SHP77 treated with DMSO at 0.1 percent for 48 hours (cell line): ENCODE results near the gene ALPK1.

Experiments used
- DNase-seq: peaks from one replicate; lab custom pipeline; 2025; lab: John Stamatoyannopoulos, UW

The ALPK1 gene

DNA sequence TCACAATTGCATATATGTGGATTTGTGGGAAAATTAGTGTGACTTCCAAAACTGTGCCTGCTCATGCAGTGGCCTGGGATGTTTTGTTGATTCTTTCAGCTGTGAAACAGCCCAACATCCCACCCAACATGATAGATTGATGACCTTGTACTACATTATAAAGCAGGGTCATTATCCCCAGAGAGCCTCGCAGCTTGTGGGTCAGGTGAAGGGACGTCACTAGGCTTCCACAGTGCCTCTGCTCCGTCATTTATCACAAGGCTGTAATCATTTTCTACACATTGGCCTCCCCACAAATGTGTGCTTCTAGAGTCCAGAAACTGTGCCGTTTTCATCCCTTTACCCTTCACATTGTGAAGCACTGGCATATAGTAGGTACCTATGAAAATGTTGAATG is 31.6 kb downstream of the ALPK1 start:
- no peak for DNase-seq

DNA sequence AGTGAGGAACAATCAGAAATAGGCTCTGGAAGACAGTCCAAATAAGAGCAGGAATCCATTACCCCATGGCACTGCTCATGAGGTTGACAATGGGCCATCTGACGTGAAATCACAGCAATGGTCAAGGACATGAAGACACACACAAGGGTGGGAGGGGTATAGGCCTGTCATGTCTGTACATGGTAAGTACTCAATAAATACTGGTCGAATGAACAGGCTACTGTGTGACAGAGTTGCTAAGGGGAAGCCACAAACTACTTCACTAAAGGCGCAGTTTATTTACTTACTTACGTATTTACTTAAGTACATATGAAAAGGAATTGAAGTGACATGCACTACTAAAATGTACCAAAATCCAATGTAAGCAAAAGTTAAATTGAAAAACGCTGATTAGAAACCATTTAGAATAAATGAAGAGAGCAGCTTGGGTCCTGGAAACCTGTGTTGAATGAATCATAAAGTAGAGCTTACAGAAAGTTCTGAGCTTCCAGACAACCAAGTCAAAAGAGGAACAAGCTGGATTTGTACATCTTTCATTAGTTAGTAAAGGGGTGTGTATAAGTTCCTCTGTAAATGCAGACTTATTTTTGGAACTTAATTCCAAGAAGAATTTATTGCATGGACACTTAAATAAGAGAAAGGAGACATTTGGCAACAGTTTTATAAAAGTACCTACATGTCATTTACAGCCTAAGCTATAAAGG is 32.7 kb downstream of the ALPK1 start:
- DNase-seq = no peak

DNA sequence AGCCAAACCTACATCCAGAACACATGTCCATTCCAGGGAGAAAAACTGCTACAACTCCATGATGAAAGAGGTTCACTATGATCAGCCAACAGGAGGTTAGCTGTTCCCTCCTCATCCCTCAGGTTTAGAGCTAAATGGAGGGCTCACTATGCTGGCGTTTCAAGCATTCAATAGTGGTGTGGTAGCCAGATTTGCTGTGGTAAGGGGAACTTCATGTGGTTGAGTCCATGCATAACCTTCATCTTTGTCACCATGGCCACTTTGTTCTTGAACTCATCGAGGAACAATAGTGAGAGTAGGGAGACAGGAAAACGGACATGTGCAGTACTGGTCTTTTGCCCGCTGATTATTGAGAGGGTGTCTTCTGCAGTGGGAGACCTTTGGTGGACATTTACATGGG is 33.8 kb downstream of the ALPK1 start:
- no peak for DNase-seq

DNA sequence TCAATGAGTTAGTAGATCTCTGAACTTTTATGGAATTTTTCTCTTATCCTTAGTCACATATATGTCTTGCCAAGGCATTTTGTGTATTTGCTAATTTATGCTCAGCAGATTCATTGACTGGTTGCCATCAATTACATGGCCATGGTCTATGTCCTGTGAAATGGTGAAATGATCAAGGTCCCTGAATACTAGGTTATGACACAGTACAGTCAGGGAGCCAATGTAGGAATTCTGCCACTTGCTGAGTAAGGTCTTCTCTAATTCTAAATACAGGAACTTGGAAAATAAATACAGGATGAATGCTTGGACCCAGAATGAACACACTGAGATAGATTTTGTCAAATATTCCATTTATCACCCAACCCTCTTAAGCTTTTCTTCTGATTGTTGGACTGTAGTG is 35.2 kb downstream of the ALPK1 start:
- DNase-seq = no peak

DNA sequence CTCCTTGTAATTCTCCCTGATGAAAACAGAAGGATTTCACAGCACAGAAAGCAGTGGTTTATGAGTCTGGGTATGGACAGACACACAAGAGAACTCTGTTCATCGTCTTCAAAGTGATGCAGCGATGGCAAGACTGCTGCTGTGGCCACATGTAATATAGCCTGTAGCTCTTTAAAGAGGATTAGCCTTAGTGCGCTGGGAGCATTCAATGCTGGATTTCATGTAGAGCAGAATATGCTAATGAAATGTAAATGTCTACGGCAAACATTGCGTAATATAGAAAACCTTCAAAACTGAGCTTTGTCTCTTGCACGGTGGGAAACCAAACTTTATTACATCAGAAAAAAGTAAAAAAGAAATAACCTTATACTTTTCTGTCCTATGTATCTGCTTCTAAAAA is 42.9 kb downstream of the ALPK1 start:
- no peak for DNase-seq

DNA sequence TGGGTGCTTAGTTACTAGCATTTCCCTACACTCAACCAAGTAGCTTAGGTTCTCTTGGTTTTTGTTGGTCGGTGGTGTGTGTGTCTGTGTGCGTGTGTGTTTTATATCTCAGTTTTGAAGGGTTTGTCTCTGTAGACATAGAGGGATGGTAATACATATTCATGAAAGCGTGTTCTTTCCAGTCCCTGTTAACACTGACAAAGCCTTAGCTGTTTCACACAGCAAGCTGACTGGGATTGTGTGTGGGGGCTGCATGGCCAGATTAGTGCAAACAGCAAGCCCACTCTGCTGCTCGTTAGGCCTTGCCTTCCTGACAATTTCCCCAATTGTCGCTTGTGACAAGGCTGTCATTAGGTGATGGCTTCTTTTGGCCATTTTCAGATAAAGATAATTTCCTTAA is 43.9 kb downstream of the ALPK1 start:
- no peak for DNase-seq

DNA sequence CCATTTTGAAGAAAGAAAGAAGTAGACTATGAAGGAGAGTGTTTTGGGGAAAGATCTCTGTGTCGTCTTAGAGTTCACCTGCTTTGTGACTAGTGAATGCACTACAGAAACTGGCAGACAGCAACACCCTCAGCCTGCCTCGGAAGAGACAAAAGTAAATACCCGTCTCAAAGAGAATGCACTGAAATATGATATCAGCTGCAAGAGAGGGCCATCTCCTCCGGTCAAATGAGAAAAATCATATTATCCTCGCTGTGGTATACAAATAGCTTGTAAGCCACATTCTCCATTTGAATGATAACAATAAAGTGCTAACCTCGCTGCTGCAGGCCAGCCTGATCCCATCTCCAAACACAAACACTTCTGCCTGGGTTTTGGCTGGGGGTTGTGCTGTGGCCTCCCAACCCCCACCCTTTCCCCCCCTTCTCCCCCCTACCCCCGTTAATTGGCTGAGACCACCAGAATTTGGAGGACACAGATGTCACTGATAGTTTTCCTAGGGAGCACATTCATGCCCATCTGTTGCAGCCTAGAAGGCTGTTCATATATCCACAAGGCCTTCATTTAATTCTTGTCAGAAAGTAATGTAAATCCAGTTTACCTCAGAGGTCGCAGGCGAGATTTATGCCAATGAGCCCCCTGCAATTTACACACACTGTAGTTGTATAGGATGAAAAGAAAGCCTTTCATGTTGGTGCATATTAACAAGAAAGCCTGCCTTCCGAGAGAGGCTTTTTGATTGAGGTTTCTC is 46.3 kb downstream of the ALPK1 start:
- no peak for DNase-seq

DNA sequence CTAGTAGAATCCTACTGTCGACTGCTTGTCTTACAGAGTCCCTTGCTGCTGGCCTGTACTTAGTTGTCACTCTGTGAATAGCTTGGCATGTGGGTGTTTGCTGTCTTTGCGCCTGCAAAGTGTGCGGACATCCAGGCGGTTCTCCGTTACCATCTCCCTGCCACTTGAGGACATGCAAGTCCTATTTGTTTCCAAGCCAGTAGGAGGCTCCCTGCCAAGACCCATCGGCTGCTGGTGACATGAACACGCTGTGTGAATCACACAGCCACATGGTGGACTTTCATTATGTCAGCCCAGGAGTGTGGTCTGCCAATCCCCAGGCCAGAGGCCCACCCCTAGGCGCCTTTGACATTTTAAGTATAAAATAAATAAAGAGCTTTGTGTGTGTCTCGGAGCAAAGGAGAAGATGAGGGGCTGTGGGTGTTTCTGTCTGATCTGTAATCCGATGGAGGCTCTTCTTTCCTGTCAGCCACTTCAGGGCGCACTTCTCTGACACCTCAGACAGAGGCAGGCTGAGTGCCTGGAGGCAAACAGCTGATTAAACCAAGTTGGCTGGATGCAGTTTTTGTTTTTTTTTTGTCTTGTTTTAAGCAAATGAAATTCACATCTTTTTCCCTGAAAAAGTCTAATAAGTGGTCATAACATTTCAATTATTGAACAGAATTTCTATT is 51.5 kb downstream of the ALPK1 start:
- peak; percentile 61 for DNase-seq

DNA sequence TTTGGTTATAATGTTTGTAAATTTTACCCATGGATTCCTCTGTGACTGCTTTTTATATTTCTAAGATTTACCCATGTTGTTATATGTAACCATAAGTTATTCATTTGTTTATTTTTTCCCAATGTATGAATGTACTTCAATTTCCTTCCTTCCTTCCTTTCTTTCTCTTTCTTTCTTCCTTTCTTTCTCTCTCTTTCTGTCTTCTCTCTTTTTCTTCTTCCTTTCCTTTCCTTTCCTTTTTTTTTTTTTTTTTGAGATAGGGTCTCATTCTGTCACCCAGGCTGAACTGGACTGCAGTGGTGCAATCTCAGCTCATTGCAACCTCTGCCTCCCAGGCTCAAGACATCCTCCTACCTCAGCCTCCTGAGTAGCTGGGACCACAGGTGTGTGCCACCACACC is 55.6 kb downstream of the ALPK1 start:
- DNase-seq = no peak

DNA sequence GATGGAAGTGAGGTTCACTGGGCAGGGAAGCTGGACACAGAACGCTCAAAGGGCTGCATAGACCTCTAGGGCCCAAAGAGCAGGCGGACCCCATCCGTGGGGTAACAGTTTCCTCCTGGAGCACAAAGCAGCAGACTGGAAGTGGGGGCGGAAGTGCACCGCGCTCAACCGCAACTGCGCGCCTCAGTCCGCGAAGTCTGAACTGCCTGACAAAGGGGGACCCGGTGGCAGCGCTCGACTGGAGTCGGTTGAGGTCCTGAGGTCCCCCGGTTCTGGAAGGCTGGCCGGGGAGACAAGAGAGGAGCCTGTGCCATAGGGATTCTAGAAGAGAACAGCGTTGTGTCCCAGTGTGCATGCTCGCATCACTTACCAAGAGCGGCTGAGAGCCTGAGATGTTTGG is 58.5 kb downstream of the ALPK1 start:
- no peak for DNase-seq

DNA sequence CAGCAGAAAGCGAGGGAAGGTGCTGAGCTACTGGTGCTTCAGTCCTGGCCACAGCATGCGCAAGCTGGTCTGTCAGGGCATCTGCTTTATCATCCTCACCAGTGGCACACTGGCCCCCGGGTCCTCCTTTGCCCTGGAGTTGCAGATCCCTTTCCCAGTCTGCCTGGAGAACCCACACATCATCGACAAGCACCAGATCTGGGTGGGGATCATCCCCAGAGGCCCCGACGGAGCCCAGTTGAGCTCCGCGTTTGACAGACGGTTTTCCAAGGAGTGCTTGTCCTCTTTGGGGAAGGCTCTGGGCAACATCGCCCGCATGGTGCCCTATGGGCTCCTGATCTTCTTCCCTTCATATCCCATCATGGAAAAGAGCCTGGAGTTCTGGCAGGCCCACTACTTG is 60.3 kb downstream of the ALPK1 start:
- DNase-seq = no peak

DNA sequence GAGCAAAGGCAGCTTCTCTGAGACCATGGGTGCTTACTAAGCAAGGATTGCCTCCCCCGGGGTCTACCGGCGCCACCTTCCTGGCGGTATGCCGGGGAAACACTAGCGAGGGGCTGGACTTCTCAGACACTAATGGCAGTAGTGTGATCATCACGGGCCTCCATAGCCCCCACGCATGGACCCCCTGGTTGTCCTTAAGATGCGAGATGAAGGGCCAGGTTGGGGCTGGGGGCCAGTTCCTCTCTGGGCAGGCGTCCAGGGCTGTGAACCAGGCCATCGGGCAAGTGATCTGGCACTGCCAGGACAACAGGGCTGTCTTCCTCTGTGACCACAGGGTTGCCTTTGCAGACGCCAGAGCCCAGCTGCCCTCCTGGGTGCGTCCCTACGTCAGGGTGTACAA is 60.7 kb downstream of the ALPK1 start:
- DNase-seq = no peak

DNA sequence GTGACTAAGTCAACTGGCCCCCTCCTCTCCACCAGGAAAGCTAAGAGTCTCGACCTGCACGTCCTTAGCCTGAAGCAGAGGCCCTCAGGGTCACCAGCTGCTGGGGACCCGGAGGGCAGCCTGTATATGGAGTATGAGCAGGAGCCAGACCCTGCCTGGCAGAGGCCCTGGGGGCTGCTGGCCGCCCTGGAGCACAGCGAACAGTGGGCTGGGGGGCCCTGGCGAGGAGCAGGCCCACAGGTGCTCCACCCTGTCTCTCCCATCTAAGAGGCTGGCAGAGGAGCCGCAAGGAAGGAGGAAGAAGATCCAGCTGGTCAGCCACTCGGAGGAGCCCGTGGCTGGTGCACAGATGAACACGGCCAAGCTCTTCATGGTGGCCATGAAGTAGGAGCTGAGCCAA is 61.2 kb downstream of the ALPK1 start:
- no peak for DNase-seq

DNA sequence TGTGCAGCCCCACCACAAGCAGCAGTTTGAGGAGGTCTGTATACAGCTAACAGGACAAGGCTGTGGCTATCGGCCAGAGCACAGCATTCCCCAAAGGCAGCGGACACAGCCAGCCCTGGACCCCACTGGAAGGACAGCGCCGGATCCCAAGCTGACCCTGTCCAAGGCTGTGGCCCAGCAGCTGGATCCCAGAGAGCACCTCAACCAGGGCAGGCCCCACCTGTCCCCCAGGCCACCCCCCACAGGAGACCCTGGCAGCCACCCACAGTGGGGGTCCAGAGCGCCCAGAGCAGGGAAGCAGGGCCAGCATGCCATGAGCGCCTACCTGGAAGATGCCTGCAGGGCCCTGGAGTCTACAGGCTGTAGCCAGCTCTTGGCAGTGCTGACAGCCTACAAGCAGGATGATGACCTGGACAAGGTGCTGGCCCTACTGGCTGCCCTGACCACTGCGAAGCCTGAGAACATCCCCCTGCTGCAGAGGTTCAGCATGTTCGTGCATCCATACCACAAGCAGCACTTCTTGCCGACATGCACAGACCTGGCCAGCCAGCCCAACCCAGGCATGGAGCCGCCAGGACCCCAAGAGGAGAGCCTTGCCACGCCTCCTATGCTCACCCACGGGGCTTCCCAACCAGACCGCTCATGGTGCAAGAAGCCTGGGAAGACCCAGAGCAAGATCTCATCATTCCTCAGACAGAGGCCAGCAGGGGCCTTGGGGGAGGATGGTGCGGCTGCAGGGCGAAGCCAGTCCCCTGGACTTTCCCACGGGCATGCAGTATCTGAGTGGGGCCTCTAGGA is 62.0 kb downstream of the ALPK1 start:
- DNase-seq = no peak

DNA sequence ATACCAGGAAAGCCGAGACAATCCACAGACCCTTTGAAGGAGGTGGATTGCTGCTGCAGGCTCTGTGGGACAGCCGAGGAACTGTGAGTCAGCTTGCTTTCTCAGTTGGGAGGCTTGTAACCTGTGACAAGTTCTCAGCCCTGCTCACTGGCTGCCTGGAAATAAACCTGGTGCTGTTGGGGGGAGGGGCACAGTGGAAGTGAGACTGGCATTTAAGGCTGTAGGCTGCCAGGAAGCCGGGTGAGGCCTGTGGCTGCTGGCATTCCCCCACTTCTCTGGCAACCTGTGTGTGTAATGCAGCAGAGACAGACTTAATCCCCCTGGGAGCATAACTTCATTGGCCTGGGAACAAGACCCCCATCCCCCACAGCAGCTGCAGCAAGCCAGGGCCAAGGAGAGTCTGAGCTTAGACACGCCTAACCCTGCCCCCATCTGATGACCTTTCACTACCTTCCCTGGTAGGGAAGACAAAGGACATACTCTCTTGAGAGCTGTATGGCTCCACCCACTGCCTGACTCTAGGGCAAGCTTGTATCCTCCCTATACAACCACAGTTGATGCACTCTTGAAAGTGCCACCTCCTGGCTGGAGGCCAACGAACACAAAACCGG is 64.1 kb downstream of the ALPK1 start:
- DNase-seq = no peak

DNA sequence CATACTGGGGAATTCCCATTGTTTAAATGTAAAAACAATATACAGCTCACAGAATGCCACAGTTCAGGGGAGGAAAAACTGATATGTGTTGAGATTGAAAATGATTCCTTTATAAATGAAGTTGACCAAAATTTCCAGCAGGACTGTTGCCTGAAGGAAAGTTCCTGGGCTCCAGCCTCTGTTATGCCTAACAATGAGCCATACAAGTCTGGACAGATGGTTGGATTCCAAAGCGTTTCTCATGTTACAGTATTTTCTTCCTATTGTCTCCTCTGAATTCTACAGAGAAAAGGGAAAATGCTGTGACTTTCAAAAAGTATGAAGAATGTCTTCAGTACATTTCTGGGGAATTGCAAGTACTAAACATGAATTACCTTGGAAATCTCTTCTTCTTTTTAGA is 73.3 kb downstream of the ALPK1 start:
- DNase-seq = no peak

DNA sequence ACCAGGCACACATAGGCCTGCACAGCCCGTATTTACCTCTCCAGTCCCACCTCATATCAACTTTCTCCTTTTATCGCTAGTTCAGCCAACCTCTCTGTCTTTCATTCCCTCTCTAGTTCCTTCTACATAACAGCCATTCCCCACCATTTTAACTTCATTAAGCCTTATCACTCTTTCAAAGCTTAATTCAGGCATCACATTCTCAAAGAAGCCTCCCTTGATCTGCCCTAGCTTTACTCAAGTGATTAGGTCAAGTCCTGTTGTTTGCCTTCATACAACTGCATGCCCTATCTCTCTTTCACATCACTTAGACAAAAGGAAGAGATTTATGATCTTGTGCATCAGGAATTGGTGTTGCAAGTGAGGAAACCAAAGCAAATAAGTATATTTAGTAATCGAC is 74.2 kb downstream of the ALPK1 start:
- DNase-seq = no peak

DNA sequence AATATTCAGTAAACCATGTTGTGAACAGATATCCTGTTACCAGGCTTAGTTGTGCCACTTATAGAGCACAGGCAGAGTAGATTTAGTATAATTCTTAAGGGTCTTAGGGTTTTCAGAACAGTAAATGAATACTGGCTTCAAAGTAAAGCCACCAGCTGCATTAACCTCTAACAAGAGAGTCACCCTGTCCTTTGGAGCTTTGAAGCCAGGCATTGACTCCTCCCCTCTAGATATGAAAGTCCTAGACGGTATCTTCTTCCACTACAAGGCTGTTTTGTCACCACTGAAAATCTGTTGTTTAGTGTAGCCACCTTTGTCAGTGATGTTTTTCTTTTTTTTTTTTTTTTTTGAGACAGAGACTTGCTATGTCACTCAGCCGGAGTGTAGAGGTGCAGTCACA is 77.7 kb downstream of the ALPK1 start:
- no peak for DNase-seq

DNA sequence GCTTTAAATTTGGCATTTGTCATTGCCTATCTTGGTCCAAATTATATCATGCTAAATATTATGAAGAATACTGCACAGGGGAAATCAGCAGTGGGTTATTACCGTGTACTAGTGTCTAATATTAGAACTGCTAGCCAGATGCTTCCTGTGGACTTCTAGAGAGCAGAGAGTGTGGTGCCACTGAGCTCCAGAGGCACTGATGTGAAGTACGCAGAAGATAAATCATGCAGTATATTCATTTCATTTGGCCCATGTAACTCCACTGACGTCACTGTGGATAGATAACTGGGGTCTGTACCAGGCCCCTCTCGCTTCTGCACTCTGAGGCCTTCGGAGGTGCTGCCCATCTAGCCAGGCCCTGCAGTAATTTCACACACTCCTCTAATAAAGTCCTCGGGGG is 80.0 kb downstream of the ALPK1 start:
- DNase-seq = no peak

DNA sequence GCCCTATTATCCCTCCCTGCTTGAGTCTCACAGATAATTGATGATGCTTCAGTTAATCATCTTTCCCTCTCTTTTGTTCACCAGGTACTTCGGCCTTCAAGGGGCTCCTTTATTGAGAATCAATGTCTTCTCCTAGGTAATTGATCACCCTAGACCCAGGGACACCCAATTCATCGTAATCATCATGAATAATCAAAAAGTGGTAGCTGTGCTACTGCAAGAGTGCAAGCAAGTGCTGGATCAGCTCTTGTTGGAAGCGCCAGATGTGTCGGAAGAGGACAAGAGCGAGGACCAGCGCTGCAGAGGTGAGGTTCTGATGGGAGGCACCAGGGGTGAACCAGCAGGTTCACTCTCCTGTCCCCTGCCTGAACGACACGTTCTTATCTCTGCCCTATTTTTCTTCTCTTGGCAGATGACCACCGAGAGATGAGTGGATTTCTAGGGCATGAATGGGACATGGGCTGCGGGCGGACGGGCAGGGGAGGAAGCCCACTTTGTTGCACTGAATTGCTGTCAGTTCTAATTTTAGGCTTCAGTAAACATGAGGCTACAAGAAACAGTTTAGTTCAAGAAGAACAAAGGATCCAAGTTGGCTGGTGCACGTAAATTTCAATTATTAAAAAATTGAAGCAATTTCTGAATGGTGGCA is 80.5 kb downstream of the ALPK1 start:
- no peak for DNase-seq

DNA sequence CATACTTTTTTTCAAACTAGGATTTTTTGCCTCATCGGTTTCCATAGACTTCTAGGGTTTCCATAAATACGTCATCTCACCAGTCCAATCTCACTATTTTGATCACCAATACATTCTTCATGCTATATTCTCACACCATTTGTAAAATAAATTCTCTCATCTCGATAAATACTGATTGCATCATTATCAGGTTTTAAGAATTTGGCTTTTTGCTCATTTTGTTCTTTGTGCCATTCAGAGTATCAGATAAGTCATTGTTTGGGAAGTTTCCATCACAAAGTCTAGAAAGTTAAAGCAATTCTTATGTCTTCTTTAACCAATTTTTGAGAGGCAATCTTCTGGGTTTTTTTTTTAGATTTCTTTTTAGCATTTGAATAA is 81.1 kb downstream of the ALPK1 start:
- DNase-seq = no peak

DNA sequence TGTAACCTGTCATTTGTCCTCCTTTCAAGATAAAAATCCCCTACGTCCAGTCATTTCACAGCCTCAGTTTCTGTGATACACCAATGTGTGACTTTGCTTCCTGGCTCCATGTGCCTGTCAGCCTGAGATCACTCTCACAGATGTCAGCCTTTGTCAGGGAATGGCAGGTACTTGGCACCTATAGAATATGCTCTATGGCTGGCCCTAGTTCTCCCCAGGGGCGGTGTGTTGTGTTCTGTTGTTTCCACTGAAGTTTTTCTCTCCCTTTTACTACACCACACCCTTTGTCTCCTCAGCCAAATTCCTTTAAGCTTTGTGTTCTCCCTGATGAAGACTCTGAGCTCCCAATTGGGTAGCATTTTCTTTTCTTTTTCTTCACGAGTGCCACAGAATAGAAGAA is 81.7 kb downstream of the ALPK1 start:
- no peak for DNase-seq
